DMS 273 (cell line): ENCODE data around the gene KY.

Source experiments
- DNase-seq: peaks from one replicate; lab custom pipeline; 2025; ENCODE audit not compliant: unreplicated experiment; lab: John Stamatoyannopoulos, UW

Gene KY

DNA sequence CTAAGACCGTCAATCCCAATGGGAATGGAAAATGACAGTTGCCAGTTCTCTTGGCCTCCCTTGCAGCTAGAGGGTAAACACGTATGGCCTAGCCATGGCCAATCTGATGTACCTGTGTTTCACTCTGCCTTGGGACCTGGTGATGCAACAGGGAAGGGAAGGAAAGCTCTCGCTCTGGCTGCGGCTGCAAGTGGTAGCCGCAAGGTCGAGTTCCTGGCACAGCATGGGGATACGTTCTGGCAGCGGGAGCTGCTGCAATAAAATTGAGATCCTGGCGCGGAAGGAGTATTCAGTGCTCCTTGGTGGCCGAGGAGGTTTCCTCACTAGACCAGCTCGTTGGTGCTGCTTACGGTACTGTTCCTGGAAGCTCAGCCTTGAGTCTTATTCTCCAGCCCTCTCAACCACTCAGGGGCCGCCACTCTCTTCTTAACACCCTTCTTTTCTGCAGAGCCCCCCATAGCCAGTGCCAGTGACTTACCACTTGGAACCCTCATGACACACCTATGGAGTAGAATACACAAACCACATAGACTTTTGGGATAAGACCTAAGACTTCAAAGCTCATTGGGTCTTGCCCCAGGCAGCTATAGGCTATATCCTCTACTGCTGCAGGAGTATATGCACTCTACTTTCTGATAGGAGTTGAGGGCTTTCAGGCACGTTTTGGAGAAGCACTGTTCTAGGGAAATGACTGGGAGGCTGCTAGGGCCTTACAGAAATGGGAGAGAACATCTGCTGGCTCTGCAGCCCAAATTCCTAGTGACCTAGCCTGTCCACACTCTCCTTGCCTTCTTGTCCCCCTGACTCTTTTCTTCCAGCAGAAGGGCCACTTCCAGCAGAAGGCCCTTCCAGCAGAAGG, 2.7 kb downstream of the KY start:
- DNase-seq = no peak

- DNase-seq = no peak
Measured at GRCh38 chr3:134646086-134646485, 4.7 kb downstream of the KY start.

- no peak for DNase-seq
Measured at GRCh38 chr3:134645515-134645914, 5.3 kb downstream of the KY start.

- peak; percentile 100 for DNase-seq
Measured at GRCh38 chr3:134644731-134645514, 5.9 kb downstream of the KY start.

- no peak for DNase-seq
Measured at GRCh38 chr3:134643150-134643675, 7.6 kb downstream of the KY start.

DNA sequence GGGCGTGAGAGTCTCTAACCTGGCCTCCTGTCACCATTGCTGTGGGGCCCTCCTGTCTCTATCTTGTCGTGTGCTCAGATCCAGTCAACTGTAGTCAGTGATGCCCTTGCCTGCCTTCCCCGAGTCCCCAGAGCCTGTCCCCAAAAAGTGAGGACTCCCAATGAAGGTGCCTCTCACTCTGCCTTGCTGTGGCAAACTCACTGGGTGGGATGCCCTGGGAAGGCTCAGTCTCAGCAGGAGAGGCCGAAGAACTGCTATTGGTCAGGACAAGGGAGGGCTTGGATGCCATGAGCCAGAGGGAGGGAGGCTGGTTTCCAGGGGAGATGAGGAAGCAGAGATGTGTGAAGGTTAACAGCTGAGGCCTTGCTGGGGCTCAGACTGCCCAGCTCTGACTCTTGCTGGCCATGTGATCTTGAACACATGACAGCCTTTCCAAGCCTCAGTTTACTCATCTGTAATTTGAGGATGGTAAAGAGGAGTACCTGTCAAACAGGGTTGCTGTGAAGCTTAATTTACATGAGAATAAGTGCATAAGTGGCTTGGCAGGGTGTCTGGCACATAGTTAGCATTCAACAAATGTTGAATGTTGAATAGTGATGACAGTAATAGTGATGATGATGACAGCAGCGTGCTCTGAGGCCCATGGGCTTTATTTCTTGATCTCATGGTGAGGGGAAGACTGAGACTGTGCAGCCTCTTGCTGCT, 8.2 kb downstream of the KY start:
- no peak for DNase-seq

GRCh38 chr3:134641671-134642300, 9.0 kb downstream of the KY start:
- no peak for DNase-seq

DNA sequence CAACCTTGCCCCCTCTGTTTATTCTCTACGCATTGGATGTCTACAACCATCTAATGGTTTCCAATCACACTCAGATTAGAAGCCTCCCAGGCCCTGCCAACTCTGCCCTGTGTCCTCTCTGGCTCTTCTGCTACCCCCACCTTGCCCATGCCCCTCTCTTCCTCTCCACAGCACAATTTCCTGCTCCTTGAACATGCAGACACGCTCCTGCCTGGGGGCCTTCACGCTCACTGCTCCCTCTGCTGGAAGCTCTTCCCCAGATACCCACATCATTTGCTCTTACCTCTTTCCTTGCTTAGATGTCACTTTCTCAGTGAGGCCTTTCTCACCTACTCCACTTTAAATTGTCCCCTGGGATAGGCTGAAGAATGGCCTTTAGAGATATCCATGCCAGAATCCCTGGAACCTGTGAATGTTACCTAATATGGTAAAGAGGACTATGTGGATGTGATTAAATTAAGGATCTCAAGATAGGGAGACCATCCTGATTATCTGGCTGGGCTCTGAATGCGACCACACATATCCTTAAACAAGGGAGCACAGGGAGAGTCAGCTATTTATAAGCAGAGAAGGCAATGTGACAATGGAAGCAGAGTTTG, 9.9 kb downstream of the KY start:
- peak; percentile 76 for DNase-seq

- DNase-seq = no peak
Measured at GRCh38 chr3:134640378-134640777, 10.4 kb downstream of the KY start.

DNA sequence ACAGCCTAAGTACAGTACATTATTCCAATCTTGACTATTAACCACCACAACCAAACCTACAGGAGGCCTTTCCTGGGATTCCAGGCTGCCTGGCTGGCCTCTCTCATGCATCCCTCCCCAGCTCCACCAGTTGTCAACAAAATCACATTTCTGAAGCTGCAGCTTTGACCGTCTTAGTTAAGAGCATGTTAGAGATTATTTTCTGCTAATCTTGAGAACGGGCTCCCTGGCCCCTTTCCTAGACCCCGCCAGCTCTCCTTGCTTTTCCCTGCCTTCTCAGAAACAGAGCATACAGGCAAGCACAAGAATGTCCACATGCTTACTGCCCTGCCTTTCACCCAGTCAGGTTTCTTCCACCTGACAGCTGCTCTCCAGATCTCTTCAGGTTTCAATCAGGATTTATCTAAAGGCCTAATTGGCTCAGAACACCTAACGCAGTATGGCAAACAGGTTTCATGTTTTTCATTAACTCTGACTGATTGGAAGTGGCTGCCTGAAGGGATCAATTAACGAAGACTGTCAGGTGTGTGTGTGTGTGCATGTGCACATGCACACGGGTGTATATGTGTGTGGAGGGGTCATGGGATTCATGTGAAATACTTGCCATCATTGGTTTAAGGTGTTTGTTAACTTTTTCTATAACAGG, 12.3 kb downstream of the KY start:
- DNase-seq = no peak

DNA sequence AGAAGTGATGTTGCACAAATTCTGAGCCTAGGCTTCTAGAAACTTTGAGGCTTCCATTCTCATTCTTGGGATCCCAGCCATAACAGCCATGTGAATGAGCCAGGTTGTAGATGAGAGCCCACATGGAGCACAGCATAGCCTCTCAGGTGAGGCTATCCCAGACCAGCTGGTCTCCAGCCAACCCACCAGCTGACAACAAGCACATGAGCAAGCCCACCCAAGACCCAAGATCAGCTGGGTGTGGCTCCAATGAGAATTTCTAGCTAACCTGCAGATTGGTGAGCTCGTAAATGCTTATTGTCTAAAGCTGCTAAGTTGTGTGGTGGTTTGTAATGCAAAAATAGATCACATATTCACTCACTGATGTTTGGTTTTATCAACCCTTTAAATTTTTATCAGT, 14.4 kb downstream of the KY start:
- no peak for DNase-seq

- DNase-seq = peak; percentile 36
Measured at GRCh38 chr3:134630506-134630905, 20.3 kb downstream of the KY start.

DNA sequence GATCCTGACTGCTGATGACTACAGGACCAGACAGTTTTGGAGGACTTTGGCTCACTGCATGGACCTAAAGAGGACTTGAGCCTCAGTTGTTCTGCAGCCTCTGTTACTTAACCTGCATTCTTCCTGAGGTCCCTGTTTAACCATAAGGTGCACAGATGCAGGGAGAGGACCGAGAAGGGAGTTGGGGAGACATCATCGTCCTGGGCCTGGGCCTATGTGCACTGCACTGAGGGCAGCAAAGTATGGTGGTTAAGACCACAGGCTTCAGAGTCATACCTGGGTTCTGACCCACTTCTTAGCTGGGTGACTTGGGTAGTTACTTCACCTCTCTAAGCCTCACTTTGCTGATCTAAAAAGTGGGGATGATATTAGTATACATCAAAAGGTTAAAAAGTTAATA, 21.9 kb downstream of the KY start:
- no peak for DNase-seq

DNA sequence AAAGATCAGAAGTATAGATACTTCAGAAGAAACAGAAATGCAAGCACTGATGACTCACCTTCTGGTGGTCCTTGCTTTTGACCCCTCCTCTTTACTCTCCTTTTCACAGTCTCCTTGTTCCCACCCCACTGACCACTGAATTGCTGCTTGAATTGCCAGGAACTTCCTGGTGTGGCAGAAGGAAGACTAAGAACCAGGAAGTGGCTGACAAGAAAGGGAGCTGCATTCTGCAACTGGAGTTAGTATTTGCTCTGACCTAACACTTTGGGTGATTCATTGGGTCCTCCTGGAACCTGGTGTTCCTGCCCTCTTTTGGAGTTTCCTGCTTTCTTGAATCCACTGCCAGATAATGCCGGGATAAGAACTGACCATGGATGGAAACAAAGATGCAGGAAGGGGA, 23.0 kb downstream of the KY start:
- DNase-seq = no peak

GRCh38 chr3:134625885-134626741, 24.7 kb downstream of the KY start:
- DNase-seq = no peak

GRCh38 chr3:134625462-134625861, 25.4 kb downstream of the KY start:
- DNase-seq = no peak

DNA sequence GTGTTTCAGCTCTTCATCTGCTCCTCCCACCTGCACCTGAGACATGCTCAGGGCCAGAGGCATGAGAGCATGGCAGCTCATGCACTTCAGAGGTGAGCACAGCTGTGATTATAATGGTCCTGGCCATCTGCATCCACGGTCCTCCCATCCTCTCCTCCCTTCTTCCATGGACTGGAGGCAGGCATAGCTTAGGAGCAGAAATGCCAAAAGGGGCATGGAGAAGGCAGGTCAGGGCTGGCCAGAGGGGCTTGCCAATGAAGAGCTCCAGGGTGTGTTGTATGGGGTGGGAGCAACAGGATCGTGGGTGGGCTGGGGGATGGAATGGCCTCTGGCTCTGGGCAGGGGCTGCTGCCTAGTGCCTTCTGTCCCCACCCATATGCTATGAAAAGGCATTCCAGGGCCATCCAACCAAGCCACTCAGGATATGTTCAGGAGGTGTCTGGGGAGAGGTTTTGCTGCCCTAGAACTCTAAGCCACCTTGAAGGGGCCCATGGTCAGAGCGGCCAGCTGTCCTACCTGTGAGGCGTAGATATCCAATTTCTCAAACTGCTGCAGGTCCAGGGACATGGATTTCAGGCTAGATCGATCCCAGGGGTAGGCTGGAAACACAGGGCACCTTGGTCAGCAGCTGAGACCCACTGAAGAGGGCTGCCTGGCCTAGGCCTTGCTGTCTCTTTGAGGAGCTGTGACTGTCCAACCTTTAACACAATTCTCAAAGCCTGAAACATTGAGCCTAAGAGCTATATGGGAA, 26.1 kb downstream of the KY start:
- DNase-seq = no peak

DNA sequence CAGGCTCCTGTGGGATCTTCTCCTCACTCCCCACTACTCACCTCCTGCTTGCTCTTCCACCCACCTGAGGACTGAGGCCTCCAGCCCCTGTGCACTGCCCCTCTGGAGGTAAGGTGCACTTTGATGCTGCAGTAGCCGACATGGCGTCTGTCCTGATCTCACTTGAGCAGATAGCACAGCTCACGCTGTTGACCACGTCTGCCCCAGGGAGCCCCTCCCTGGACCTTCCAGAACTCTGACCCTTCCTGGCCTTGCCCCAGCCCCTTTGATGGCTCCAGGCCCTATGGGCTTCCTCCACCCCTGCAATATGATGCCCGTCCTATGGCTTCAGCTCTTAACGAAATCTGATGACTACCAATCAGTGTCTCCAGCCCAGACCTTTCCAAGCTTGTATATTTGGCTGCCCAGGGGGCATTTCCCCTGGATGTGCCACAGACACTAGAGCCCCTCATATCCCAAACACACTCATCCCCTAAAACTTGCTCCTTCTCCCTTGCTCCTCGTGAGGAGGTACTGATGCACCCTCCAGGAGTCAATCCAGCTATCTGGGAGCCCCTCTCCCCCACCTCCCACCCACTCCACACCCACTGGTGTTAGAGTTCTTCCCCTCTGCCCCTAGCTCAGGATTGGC, 27.1 kb downstream of the KY start:
- no peak for DNase-seq
